ENCODE results near the gene IRAK2.

IRAK2 gene

DNA sequence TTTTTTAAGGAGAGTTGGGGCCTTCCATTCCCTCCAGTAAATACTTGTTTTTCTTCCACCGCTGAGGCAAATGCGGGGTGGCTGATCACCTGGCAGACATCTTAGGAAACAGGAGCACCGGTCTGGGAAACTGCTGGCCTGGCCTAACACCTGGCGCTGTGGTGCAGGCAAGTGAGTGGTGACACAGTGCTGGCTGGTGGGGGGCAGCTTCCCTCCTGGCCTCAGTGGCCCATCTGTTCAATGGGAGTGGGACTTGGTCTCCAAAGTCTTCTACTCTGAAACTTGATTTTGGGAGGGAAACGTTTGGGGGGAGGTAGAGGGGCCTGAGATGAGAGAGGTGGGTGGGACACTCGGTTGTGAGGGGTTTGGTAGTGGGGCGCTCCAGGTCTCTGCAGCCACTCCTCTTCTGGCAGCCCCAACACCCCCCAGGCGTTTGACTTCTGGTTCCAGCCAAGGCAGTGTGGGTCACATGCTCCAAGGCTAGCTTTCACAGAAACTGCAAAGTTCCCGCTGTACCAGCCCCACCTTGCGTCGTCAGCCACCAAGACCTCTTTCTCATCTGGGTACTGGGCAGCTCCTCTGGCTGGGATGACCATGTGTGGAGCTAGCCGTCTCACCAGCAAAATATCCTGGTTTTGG, 123.3 kb downstream of the IRAK2 start:
- CTCF ChIA-PET = interaction anchor here (0.7 to 4.0 kb wide), 11 partner anchors 13 to 353 kb away, joined by 3 to 36 read pairs (median 5); partner anchors contain the start of gene TATDN2

DNA sequence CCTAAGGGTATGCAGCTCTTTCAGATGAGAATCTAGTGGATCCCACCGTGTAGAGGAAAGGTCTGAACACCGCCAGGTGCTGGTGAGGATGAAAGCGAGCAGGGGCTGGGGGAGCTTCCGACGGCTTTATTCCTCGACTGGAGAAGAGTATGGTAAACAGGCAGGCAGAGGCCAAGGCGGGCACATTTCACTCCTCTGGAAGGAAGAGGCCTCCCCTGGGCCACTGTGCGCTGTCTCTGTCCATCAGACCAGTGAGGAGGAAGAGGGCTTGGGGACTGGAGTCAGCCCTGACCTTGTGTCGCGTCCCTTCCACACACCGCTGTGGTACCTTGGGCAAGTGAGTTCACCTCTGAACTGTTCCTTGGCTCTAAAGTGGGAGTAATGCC, 123.8 kb downstream of the IRAK2 start:
- TF ChIP-seq, protein P1, sequence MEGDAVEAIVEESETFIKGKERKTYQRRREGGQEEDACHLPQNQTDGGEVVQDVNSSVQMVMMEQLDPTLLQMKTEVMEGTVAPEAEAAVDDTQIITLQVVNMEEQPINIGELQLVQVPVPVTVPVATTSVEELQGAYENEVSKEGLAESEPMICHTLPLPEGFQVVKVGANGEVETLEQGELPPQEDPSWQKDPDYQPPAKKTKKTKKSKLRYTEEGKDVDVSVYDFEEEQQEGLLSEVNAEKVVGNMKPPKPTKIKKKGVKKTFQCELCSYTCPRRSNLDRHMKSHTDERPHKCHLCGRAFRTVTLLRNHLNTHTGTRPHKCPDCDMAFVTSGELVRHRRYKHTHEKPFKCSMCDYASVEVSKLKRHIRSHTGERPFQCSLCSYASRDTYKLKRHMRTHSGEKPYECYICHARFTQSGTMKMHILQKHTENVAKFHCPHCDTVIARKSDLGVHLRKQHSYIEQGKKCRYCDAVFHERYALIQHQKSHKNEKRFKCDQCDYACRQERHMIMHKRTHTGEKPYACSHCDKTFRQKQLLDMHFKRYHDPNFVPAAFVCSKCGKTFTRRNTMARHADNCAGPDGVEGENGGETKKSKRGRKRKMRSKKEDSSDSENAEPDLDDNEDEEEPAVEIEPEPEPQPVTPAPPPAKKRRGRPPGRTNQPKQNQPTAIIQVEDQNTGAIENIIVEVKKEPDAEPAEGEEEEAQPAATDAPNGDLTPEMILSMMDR (IDR thresholded peaks at IDR 0.05; ENCODE audit: insufficient read depth, low read length, missing control alignments) = no peak
- POLR2A ChIA-PET = no interaction called here
- no peak overlapping the region for H3K4me3 ChIP-seq (ENCODE audit: low read depth, low read length)
- no peak for DNase-seq (ENCODE audit: low read depth, low spot score)
- CTCF ChIA-PET = interaction anchor here (0.7 to 4.0 kb wide), 5 partner anchors 14 to 342 kb away, joined by 3 to 36 read pairs (median 5); no protein-coding TSS in a partner anchor

More for the DNA sequence above, 123.3 kb downstream of the IRAK2 start:
- no peak for DNase-seq (ENCODE audit: low read depth, low spot score)
- POLR2A ChIA-PET = no interaction called here
- no peak overlapping the region for H3K4me3 ChIP-seq (ENCODE audit: low read depth, low read length)
- TF ChIP-seq, protein P1 (IDR thresholded peaks at IDR 0.05; ENCODE audit: insufficient read depth, low read length, missing control alignments) = no peak

DNA sequence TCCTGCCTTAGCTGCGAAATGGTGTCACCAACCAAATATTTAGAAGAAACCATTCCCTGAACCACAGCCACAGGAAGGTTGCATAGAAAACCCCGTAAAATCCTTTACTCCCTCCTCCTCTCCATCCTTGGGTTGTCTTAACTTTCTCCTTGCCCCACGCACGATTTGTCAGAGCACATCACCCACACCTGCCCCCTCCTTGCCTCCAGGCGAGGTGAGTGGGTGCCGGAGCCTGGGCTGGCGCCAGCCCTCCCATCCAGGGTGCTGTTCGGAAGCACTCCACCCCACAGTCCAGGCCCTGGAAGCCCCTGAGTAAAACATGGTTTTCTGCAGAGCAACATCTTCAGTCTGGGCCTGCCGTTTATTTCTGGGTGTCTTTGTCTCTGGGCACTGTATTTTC, 124.4 kb downstream of the IRAK2 start:
- POLR2A ChIA-PET = no interaction called here
- TF ChIP-seq, protein P1 (IDR thresholded peaks at IDR 0.05; ENCODE audit: insufficient read depth, low read length, missing control alignments) = no peak
- DNase-seq (ENCODE audit: low read depth, low spot score) = no peak
- no peak overlapping the region for H3K4me3 ChIP-seq (ENCODE audit: low read depth, low read length)
- CTCF ChIA-PET = no interaction called here

DNA sequence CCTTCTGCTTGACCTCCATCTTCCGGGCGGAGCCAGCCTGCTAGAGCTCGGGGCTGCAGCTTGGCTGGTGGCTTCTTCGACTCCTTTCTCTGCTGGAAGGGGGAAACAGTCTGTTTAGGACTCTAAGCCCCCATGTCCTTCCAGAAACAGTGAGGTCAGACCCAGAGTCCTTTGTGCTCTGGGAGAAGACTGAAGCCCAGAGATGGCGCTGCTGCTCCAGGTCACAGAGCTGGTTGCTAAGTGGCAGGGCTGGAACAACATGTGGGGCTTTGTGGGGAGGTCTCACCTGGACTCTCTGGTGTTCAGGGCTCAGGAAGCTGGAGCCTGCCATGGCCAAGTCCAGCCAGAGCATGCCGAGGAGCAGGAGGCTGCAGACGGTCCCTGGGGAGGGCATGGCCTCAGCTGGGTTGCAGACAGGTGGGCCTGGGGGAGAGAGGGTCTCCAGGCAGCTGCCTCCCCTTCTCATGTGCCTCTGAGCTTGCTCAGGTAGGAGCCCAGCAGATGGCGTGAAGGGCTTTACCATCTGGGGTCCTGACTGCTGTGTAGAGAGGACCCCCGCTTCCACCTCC, 125.2 kb downstream of the IRAK2 start:
- TF ChIP-seq, protein P1 (IDR thresholded peaks at IDR 0.05; ENCODE audit: insufficient read depth, low read length, missing control alignments) = no peak
- H3K4me3 ChIP-seq (ENCODE audit: low read depth, low read length) = no peak overlapping the region
- POLR2A ChIA-PET = no interaction called here
- DNase-seq (ENCODE audit: low read depth, low spot score) = no peak
- CTCF ChIA-PET = no interaction called here

DNA sequence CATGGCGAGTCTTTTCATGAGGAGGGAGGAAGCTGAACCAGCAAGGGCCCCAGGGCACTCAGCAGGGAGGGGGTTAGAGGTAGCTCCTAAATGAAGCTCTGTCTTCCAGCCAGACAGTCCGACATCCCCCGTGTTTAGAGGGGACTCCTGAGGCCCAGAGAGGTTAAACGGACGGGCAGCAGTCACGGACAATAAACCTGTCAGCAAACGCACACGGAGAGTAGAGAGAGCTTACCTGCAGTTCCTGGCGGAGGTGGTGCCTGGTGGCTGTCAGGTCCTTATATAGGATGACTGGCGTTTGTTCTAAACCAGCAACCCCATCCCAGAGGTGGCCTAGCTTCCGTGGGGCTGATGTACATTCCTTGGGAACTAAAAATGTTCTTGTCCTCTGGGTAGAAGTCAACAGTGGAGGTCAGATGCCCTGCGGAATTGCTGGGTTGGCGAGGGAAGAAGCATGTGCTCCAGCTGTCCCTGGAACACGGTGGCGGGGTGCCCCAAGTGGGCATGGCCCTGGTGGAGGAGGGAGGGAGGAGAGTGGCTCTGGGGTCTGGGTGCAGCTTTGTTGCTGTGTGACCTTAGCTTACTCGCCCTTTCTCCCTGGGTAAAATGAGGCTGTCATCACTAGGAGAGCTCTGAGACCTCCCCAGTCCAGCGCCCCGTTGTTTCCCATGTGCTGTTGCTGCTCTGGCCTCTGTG, 125.9 kb downstream of the IRAK2 start:
- DNase-seq (ENCODE audit: low read depth, low spot score) = no peak
- CTCF ChIA-PET = no interaction called here
- no peak overlapping the region for H3K4me3 ChIP-seq (ENCODE audit: low read depth, low read length)
- TF ChIP-seq, protein P1 (IDR thresholded peaks at IDR 0.05; ENCODE audit: insufficient read depth, low read length, missing control alignments) = no peak
- POLR2A ChIA-PET = no interaction called here

DNA sequence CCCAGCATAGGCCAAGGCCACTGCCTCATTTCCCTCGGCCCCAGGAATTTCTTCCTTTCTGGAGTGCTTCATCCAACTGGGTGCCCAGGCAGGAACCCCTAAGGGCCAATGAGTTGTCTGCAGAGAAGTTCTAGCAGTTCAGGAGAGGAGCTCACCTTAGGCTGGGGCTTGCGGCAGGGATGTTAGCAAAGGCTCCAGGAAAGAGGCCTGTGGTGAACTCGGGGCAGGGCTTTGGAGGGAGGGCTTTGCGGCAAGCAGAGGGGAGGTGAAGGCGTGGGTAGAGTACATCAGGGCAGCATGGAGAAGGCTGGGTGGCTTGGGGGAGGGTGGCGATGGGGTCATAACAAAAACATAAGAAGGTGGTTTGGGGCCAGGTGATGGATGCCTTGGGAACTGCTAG, 126.9 kb downstream of the IRAK2 start:
- POLR2A ChIA-PET = no interaction called here
- DNase-seq (ENCODE audit: low read depth, low spot score) = no peak
- CTCF ChIA-PET = interaction anchor here (1.9 kb wide), 1 partner anchor 10 kb away, joined by 4 read pairs; no protein-coding TSS in a partner anchor
- H3K4me3 ChIP-seq (ENCODE audit: low read depth, low read length) = no peak overlapping the region
- TF ChIP-seq, protein P1 (IDR thresholded peaks at IDR 0.05; ENCODE audit: insufficient read depth, low read length, missing control alignments) = no peak

Data from AG04449 (cell line).